ENCODE measurements around the gene FAM124A. TPM values are rescaled to one million over a fixed set of nuclear protein-coding genes. Genes with fewer than 3 reads are reported as not detected.

FAM124A gene
- total RNA-seq, 1 donor from 2014 or later = 3.9 TPM

GRCh38 chr13:51243227-51243626 lies 21.0 kb downstream of the FAM124A start:
- intact Hi-C loops (cut with DNase I) = no loop called here
- H3K9me3 ChIP-seq = no peaks in the 10 kb centered on the region
- no peak overlapping the region for H3K27ac ChIP-seq
- no peak overlapping the region for H3K4me3 ChIP-seq
- ATAC-seq = no peak
- H3K4me1 ChIP-seq = no peaks in the 10 kb centered on the region
- no peaks in the 10 kb centered on the region for H3K36me3 ChIP-seq
- TF ChIP-seq CTCF (IDR thresholded peaks at IDR 0.05) = no peak
- no peak for DNase-seq
- H3K27me3 ChIP-seq = no peaks in the 10 kb centered on the region

- Histone ChIP-seq H3K27ac (no peak overlapping the region), H3K27me3 (no peaks in the 10 kb centered on the region), H3K36me3 (no peaks in the 10 kb centered on the region), H3K9me3 (no peaks in the 10 kb centered on the region), H3K4me1 (no peaks in the 10 kb centered on the region), H3K4me3 (no peak overlapping the region)
- intact Hi-C loops (cut with DNase I) = no loop called here
- no peak for DNase-seq
- no peak for TF ChIP-seq CTCF (IDR thresholded peaks at IDR 0.05)
- ATAC-seq = no peak
Observed at GRCh38 chr13:51243832-51244231, 21.6 kb downstream of the FAM124A start.

- intact Hi-C loops (cut with DNase I) = no loop called here
- Histone ChIP-seq H3K27ac (no peak overlapping the region), H3K36me3 (no peaks in the 10 kb centered on the region), H3K27me3 (no peaks in the 10 kb centered on the region), H3K9me3 (no peaks in the 10 kb centered on the region), H3K4me3 (no peak overlapping the region), H3K4me1 (no peaks in the 10 kb centered on the region)
- no peak for TF ChIP-seq CTCF (IDR thresholded peaks at IDR 0.05)
- DNase-seq = no peak
- ATAC-seq = no peak
Observed at GRCh38 chr13:51244637-51245405, 22.6 kb downstream of the FAM124A start.

GRCh38 chr13:51245583-51245982 lies 23.4 kb downstream of the FAM124A start:
- no peak for TF ChIP-seq CTCF (IDR thresholded peaks at IDR 0.05)
- H3K27me3 ChIP-seq = no peaks in the 10 kb centered on the region
- ATAC-seq (no peak), DNase-seq (no peak)
- H3K4me1 ChIP-seq = no peaks in the 10 kb centered on the region
- no peak overlapping the region for H3K27ac ChIP-seq
- H3K36me3 ChIP-seq = no peaks in the 10 kb centered on the region
- H3K9me3 ChIP-seq = no peaks in the 10 kb centered on the region
- H3K4me3 ChIP-seq = no peak overlapping the region
- intact Hi-C loops (cut with DNase I) = no loop called here

GRCh38 chr13:51246025-51246417 lies 23.8 kb downstream of the FAM124A start:
- H3K36me3 ChIP-seq = no peaks in the 10 kb centered on the region
- H3K4me1 ChIP-seq = no peaks in the 10 kb centered on the region
- no peak overlapping the region for H3K4me3 ChIP-seq
- DNase-seq (no peak), ATAC-seq (no peak)
- H3K9me3 ChIP-seq = no peaks in the 10 kb centered on the region
- no peak for TF ChIP-seq CTCF (IDR thresholded peaks at IDR 0.05)
- no peak overlapping the region for H3K27ac ChIP-seq
- H3K27me3 ChIP-seq = no peaks in the 10 kb centered on the region
- intact Hi-C loops (cut with DNase I) = no loop called here

Measured in upper lobe of right lung (tissue), 1 donor.